ENCODE data around the gene EMILIN3.

Gene EMILIN3

DNA sequence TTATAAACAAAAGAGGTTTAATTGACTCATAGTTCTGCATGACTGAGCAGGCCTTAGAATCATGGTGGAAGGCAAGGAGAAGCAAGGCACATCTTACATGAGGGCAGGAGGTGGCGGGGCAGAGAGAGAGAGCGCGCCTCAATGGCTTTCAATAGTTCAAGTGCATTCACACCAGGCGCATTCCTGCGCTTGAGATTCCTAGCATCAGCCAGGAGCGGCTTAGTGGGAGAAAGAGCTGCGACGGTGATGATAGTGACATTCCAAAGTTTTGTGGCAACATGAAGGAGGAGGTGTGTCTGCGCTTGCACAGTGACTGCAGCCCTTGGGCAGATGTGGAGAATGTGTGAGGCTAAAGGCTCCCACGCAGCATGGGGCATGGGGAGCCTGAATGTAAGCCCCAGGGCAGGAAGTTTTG, 25.0 kb upstream of the EMILIN3 start:
- no peak for DNase-seq (ENCODE audit: low read depth)

DNA sequence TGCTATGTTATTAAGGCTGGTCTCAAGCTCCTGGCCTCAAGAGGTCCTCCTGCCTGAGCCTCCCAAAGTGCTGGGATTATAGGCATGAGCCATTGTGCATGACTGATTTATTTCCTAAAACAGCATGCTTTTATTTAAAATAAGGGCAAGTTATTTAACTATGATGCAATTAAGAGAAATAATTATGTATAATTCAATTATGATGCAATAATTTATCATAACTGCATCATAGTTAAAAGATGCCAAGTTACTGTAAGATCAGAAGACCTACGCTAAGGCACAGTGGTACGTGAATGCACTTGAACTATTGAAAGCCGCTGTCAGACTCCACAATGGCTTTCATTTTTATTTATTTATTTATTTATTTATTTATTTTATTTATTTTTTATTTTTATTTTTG, 24.3 kb upstream of the EMILIN3 start:
- DNase-seq (ENCODE audit: low read depth) = no peak

DNA sequence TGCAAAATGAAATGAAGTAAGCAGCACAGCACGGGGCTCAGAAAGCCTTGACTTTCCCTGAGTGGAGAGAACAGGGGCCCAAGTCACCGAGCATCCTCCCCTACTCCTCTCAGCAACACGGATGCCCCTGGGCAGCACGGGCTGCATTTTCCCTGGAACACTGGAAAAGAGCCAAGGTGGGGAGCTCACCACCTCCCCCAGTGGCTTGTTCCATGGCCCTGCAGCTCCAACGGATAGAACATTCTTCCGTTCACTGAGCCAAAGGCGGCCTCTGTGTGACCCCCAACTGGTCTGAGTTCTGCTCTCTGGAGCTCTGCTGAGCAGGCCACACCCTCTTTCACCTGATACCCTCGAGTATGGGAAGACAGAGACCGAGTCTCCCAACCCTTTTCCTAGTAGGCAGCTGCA, 20.8 kb upstream of the EMILIN3 start:
- no peak for DNase-seq (ENCODE audit: low read depth)

DNA sequence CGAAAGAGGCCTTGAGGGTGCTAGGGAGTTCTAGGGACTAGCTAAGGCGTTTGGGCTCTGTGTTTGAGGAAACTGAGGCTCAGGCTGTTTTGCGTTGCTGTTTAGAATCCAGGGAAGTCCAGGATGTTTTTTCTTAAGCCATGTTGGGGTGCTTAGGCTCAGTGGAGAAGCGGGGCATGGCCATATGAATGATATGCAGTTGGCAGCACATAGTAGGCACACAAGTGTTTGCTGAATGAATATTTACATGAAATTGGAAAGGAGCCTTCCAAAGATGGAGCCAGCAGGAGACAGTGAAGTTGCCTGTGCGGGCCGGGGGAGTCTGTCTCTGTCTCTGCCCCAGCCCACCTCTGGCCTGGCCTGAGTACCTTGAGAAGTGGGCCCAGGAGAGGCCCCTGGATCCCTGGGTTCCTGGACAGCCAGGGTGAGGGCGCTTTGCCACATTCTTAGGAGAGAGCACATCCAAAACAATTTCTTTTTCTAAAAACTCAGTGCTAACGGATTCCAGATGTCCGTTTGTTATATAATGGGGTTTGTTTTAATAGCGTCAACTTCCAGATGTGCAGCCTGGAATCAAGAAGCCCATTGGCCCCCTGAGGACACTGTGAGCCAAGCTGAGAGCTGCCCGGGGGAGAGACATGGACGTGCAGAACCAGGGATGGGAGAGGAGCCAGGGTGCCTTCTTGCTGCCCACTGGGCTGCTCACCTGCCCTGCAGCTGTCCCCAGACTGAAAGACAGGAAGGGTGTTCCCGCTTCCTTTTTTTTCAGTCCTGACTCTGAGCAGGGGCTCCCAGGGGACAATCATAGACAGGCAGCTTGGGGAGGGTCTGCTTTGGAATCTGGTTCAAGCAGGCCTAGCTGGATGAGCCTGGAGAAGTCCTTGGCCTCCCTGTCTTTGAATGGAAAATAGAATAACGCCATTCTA, 20.1 kb upstream of the EMILIN3 start:
- no peak for DNase-seq (ENCODE audit: low read depth)

DNA sequence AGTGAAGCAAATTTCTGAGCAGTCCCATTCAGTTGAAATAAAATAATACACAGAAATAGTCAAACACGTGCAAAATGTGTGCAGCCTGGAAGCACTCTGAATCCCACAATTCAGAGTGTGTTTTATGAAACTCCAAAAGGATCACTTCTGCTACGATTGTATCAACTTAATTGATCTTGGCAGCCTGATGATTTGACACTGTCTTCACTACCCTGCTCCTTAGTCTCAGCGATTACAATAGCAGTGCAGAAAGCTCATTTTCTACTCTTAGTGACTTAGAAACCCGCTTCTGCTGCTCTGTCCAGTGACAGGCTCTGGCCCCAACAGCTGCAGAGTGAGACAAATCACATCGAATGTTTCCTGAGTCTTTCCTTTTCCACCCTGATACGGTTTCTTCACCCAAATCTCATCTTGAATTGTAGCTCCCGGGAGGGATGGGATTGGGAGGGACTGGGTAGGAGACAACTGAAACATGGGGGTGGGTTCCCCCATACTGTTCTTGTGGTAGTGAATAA, 16.2 kb upstream of the EMILIN3 start:
- DNase-seq (ENCODE audit: low read depth) = no peak

DNA sequence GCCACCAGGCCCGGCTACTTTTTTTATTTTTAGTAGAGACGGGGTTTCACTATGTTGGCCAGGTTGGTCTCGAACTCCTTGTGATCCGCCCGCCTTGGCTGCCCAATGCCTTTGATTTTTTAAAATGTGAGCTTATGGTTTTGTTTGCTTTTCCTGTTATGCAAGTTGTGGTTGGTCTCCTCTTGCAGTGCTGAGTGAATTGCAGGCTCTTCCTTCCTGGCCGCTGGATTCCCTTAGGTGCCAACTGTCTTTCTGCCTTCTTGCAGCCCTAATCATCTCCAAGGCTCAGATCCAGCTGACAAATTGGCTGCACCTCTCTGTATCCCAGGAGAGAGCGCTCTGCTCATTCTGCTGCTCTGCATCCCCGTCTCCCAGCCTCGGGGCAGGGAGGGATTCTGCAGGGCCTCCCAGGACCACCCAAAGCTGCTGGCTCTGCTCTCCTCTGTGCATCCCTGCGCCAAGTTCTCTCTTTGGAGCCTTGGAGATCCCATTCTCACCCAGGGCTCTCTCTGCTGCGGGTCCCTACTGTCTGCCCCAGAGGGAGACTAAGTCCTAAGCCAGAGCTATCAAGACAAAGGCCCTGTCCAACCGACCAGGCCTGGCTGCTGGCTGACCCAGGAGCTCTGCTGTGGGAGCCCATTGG, 14.1 kb upstream of the EMILIN3 start:
- DNase-seq (ENCODE audit: low read depth) = no peak

DNA sequence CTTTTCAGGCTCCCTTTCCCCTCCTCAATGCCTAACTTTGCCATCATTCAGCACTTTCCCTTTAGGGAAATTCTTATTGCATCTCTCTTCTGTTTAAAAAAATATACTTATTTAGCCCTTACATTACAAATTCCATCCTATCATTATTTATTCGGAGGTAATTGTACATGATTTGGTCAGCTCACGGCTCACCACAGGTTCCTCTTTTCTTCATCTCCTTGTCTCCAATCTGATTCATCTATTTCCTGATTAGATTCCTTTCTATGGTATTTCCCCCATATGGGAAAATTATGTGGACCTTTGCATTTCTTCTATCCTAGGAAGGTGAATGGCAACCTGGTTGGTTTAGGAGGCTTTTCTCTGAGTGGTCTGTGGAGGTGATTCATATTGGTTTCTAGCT, 12.9 kb upstream of the EMILIN3 start:
- DNase-seq (ENCODE audit: low read depth) = no peak

DNA sequence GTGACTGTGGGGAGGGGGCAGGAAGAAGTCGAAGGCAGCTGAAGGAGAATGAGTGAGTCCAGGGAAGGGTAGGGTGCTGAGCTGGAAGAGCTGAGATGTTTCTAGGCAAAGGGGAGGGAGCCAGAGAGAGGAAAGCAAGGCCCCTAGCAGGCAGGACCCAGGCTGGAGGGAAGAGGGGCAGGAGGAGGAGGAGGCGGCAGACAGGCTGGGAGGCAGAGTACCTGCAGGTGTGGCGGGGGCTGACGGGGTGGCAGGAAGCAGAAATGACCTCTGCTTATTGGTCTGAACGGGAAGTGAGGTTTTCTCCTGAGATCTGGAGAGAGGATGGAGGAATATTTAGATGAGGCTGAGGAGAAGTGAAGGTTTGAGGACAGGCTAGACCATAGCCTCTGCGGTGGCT, 10.7 kb upstream of the EMILIN3 start:
- no peak for DNase-seq (ENCODE audit: low read depth)

DNA sequence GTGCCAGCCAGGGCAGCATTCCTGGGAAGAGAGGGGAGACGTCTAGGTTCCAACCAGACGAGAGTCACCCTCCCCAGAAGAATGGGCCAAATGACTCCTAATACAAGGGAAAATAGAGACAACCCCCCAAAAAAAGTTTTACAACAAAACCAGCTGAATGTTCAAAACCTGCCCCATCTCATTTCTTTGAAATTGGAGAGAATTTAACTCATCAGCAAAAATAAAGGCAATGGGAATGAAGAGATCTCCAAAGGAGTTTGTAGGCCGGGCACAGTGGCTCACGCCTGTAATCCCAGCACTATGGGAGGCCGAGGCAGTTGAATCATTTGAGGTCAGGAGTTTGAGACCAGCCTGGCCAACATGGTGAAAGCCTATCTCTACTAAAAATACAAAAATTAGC, 9.7 kb upstream of the EMILIN3 start:
- DNase-seq (ENCODE audit: low read depth) = no peak

DNA sequence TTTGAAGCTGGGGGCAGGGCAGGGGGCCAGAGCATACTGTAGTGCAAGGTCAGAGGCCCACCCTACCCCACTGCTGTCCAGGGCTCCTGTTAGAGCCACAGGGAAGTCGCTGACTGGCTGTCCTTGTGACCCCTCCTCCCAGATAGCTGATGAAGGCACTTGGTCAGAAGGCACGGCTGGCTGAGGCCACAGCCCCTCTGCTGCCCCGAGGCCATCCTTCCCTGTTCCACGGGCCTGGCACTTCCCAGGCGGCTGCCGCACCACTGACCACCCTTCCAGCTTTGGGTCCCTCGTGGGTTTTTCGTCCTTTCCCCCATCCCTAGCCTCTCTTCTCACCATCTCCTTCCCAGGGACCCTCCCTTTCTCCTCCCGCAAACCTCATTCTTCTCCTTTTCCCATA, 9.2 kb upstream of the EMILIN3 start:
- DNase-seq (ENCODE audit: low read depth) = no peak

DNA sequence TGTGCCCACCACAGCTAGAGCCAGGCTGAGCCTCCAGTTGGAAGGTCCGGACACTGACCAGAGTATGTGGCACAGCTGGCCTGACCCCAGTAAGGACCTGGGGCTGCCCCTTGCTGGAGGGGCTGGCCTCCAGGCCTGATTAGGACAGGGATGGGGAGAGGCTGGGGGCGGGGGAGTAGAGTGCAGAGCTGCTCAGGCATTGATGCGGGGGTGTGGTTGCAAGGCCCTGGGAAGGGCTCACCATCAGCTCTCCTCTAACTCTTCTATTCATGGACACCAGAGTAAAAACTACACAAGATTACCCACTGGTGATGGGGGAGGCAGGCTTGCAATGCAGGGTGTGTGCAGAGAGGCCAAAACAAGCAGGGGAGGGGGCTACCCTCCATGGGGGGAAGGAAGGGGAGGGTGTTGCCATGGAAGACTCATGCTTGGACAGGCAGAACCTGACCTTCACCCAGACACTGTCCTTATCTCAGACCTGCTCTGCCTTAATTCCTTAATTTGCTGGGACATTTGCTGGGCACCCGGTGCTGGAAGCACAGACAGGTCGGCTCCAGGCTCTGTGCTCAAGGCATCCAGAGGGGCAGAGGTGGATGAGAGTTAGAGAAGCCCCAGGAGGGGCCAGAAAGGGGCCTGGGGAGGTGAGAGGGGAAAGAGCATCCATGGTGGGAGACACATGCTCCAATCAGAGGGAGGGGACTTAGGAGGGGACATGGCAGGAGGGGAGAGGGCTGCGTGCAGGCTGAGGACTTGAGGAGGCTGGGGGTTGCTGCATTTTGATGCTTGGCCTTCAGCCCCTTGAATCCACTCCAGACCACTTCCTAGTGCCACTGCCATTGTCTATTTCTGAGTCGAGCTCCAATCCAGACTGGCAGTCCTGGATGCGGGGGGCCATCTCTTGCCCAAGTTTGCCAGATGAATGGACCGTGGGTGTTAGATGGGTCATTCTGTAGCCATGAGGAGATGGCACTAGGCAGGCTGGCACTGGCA, 7.6 kb upstream of the EMILIN3 start:
- DNase-seq (ENCODE audit: low read depth) = no peak

DNA sequence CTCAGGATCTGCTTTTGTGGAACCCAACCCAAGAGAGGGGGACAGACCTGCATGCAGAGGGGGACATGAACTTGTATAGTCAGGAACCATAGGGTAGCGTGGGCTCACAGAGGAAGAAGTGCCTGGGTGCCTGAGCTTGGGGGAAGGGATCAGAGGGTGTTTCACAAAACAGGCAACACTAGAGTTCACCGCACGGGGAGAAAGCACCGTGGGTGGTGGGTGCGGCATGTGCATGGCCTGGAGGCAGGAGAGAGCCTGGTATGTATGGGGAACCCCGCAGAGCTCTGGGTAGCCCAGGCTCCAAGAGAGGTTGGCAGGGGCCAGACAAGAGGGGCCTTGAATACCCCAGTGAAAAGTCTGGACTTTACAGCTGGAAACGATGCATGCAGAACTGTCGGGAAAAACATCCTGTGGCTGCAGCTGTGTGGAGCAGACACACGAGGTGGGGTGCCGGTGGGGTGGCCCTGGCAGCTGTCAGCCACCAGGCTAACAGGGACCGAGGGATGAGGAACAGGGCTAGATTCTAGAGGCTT, 6.7 kb upstream of the EMILIN3 start:
- DNase-seq (ENCODE audit: low read depth) = no peak

DNA sequence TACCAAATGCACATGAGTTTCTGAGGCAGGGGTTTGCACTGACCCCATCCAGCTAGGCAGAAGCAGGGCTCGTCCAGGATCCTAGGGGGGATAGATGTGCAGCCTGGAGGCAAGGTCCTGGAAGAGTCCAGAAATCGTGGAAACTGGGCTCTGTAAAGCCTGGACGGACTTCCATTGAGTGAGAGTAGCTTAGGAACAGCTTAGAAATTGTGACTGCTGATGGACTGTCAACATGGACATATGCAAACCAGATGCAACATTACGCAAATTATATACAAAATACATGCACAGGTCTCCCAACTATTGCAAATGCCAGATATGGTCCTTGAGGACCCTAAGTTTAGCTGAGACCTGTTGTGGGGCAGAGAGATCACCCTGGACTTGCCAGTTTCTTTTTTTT, 4.8 kb upstream of the EMILIN3 start:
- no peak for DNase-seq (ENCODE audit: low read depth)

DNA sequence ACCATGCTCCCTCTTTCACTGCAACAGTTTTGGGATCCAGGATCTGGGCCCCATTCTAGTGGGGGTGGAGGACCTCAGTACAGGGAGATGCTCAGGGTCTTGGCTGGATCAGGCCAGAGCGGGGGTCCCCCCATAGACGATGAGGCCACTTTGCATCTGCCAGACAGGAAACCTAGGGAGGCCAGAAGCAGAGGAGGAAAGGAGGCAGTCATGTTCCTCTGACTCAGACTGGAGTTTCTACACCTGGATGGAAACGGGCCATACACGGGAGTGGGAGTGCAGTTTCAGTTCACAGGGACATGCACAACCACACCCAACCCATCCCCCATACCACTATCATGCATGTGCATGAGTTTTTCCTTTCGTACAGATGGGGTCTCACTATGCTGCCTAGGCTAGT, 3.6 kb upstream of the EMILIN3 start:
- no peak for DNase-seq (ENCODE audit: low read depth)

DNA sequence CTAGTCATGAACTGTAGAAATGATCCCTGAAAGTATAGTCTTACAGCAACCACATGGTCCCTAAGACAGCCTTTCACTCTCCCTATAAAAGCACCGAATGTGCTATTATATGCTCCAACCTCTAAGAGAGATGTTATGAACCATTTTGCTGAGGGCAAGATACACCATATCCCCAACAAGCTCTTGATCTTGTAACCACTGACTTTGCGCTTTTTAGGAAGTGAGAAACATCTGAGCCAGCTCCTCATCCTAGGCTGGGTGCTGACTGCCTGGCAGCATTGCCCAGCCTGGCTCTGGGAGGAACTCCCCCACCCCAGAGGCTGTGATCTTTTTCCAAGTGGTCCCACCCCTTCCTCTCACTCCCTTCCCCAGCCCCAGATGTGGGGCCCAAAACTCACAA, 3.1 kb upstream of the EMILIN3 start:
- DNase-seq (ENCODE audit: low read depth) = no peak

DNA sequence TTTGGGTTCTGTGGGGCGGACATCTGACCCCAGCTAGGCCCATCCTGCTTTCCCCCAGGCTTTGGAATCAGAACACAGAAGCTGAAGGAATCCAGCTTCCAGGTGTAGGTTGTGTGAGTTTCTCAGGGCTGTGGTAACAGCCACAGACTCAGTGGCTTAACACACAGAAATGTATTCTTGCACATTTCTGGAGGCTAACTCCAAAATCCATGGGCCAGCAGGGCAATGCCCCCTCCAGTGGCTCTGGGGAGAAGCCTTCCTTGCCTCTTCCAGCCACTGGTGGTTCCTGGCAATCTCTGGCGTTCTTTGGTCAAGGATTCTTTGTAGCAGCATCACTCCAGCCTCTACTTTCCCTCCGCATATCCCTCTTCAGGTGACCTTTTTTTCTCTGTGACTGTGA, 1.3 kb upstream of the EMILIN3 start:
- no peak for DNase-seq (ENCODE audit: low read depth)

DNA sequence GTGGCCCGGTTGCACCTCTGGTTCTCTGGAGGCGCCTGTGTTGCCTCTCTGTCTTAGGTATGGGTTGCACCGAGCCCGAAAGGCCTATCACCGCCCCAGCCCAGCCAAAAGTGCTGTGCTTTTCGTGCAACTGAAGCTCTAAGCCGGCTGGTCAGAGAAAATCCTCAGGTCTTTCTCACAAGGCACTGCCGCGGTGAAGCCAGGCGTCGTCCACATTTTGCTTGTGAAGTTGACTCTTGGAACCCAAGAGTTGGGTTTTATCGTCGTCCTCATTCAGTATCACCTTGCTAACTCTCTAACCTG, 726 bp upstream of the EMILIN3 start:
- no peak for DNase-seq (ENCODE audit: low read depth)

DNA sequence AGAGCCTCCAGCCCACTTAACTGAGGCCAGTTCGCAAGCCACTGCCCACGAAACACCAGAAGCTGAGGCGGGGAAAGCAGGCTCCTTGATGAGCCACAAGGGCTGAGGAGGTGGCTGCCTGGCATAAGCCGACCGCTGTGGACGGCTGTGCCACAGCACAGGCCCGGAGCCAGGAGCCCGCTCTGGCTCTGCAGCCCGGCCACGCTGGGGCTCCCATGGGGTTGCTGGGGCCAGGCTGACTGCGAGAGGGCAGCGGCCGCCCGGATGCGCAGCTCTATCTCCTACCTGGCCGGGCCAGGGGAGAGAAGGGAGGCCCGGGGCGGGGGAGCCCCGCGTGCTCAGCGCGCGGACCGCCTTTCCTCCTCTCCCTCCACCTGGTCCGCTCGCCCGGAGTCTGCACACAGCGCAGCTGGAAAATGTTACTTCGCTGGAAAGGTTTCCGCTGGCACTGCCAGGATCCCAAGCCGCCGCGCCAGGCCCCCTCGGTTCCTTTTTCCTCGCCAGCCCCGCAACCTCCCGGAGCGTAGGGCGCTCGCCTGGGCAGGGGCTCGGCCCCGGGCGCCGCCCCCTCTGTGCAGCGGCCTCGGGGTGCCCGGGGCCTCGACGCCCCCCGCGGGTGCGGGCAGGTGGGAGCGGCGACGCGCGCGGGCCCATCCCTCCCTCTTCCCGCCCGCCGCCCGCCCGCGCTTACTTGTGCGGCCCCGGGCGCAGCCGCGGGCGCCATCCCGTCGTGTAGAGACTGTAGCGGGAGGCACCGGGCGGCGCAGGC, 657 bp downstream of the EMILIN3 start:
- DNase-seq (ENCODE audit: low read depth) = no peak

DNA sequence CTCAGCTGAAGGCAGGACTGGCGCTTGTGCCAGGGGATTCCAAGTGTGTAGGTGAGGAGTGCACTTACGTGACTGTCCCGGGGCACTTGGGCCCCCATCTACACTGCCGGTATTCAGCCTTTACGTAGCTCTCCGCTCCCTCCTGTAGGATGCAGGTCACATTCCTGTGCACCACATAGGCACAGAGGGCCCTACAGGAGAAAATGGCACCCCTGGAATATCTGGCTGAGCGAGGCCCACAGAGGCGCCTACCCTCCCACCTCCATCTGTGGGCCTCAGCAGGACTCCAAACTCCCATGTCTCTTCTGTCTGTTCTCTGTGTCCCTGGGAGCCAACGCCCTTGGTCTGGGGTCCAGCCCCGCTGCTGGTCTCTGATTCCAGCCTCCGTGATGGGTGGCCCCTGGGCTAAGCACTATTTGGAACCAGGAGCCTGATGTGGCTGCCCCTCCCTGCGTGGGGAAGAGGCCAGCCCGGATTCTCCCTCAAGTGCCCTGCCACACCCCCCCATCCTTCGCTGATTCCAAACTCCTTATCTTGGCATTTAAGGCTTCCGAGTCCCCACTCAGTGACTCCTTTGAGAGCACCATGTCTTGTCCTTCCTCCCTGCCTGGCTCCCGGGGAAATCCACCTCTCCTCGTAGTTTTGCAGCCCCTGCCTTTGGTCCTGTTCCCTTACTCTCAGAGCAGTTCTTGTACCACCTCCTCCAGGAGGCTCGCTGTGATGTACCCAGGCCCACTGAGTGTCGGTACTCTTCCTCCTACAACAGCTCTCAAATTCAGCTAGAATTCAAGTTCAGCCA, 1.5 kb downstream of the EMILIN3 start:
- no peak for DNase-seq (ENCODE audit: low read depth)

DNA sequence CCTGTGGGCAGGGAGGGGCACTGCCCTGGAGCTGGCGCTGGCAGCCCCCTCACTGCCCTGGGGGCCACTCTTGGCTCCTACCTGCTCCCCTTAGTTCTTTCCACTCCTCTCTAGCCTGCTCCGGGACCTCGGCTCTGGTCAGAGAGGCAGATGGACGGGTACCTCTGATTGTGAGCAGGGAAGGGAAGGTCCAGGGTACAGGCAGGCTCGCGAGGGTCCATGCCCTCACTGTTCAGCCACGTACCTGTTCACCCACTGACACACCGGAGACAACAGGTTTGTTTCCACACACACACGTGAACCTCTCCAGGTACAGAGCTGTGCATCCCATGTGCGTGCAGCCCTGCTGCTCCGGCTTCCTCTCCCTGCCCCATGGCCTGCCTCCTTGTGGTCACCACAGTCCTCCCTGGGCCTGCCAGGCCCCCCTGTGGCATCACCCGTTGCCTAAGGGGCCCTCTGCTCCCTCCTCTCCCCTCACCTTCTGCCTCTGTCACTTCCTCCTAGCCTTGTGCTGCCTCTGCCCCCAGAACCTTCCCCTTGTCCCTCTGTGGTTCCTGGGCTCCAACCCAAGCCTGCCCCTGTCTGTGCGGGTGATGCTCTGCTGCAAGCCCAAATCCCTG, 2.3 kb downstream of the EMILIN3 start:
- no peak for DNase-seq (ENCODE audit: low read depth)
